GM23338 (cell line): ENCODE results near the gene PPP1R12A. TPM values are rescaled to one million over a fixed set of nuclear protein-coding genes. Genes with fewer than 3 reads are reported as not detected.

Experiments
- ATAC-seq: fragments of 200-7000 bp; cut with Tn5 transposase; 3 replicates; pipeline ENCODE4 v1.9.1; 2020
- DNase-seq: peaks from one replicate; pipeline ENCODE4 v3.0.0-alpha.2; 2015; ENCODE audit warnings: low spot score
- H2AFZ ChIP-seq: fragments of 200-600 bp; sonication (generic); 2 replicates; pipeline ENCODE4 v1.8.0; 2016; ENCODE audit warnings: antibody characterized with exemption, mild to moderate bottlenecking, moderate library complexity
- H3F3A ChIP-seq: fragments of 200-600 bp; sonication (generic); replicated peaks from 2 replicates; pipeline ENCODE4 v1.8.0; 2017; ENCODE audit warnings: antibody characterized with exemption, mixed run types, low read depth
- H3K27ac ChIP-seq: fragments of 200-600 bp; sonication (generic); 2 replicates; pipeline ENCODE4 v1.6.1; 2016; ENCODE audit warnings: low read depth
- H3K27me3 ChIP-seq: fragments of 200-600 bp; sonication (generic); 2 replicates; pipeline ENCODE4 v1.8.0; 2016; ENCODE audit warnings: mild to moderate bottlenecking, mixed run types, moderate library complexity; ENCODE audit not compliant: insufficient read depth
- H3K36me3 ChIP-seq: fragments of 200-600 bp; sonication (generic); 2 replicates; pipeline ENCODE4 v1.8.0; 2016; ENCODE audit warnings: mild to moderate bottlenecking; ENCODE audit not compliant: insufficient read depth
- H3K4me1 ChIP-seq: fragments of 200-600 bp; sonication (generic); 2 replicates; pipeline ENCODE4 v1.8.0; 2016; ENCODE audit warnings: mild to moderate bottlenecking, moderate library complexity; ENCODE audit not compliant: insufficient read depth
- H3K4me2 ChIP-seq: fragments of 200-600 bp; sonication (generic); 2 replicates; pipeline ENCODE4 v1.7.1; 2017; ENCODE audit warnings: mixed run types
- H3K4me3 ChIP-seq: fragments of 200-600 bp; sonication (generic); 2 replicates; pipeline ENCODE4 v1.6.1; 2016; ENCODE audit warnings: mixed run types
- H3K79me2 ChIP-seq: fragments of 200-600 bp; sonication (generic); replicated peaks from 2 replicates; pipeline ENCODE4 v1.8.0; 2017; ENCODE audit warnings: mild to moderate bottlenecking; ENCODE audit not compliant: insufficient read depth
- H3K9me2 ChIP-seq: fragments of 200-600 bp; sonication (generic); 2 replicates; pipeline ENCODE4 v1.8.0; 2017; ENCODE audit not compliant: insufficient read depth
- H4K20me1 ChIP-seq: fragments of 200-600 bp; sonication (generic); replicated peaks from 2 replicates; pipeline ENCODE4 v1.8.0; 2017; ENCODE audit warnings: mild to moderate bottlenecking; ENCODE audit not compliant: insufficient read depth
- H3K27ac Mint-ChIP-seq: 2 replicates; pipeline ENCODE4 v1.8.0; 2020; ENCODE audit warnings: inconsistent platforms, mild to moderate bottlenecking, moderate library complexity, mixed read lengths
- H3K27me3 Mint-ChIP-seq: 3 replicates; pipeline ENCODE4 v1.8.0; 2022; ENCODE audit warnings: low read depth, mild to moderate bottlenecking, moderate library complexity, mixed read lengths, inconsistent platforms; ENCODE audit not compliant: insufficient read depth, poor library complexity
- H3K36me3 Mint-ChIP-seq: 3 replicates; pipeline ENCODE4 v1.8.0; 2021; ENCODE audit warnings: low read depth, mild to moderate bottlenecking, inconsistent platforms, moderate library complexity, mixed read lengths
- H3K4me1 Mint-ChIP-seq: 3 replicates; pipeline ENCODE4 v1.8.0; 2020; ENCODE audit warnings: mild to moderate bottlenecking, inconsistent platforms, mixed read lengths
- H3K4me3 Mint-ChIP-seq: 3 replicates; pipeline ENCODE4 v1.8.0; 2021; ENCODE audit warnings: moderate library complexity, mild to moderate bottlenecking, inconsistent platforms, mixed read lengths
- H3K9me3 Mint-ChIP-seq: 3 replicates; pipeline ENCODE4 v1.8.0; 2020; ENCODE audit warnings: moderate library complexity, mild to moderate bottlenecking, inconsistent platforms, mixed read lengths
- CREB1 ChIP-seq: fragments of 250-450 bp; sonication (Bioruptor Pico); IDR thresholded peaks from 2 replicates; pipeline ENCODE4 v1.5.0; 2020; ENCODE audit warnings: low read depth, mild to moderate bottlenecking, moderate library complexity
- EZH2 ChIP-seq: fragments of 200-600 bp; sonication (generic); IDR thresholded peaks from one replicate; pipeline ENCODE4 v1.8.0; 2017; ENCODE audit warnings: antibody characterized with exemption, mild to moderate bottlenecking, low read depth; ENCODE audit not compliant: unreplicated experiment
- EZH2phosphoT487 ChIP-seq: fragments of 200-600 bp; sonication (generic); IDR thresholded peaks from one replicate; pipeline ENCODE4 v1.8.1; 2018; ENCODE audit warnings: antibody characterized with exemption; ENCODE audit not compliant: unreplicated experiment
- JUNB ChIP-seq: IDR thresholded peaks from one replicate; pipeline ENCODE4 v1.6.1; 2016; ENCODE audit warnings: antibody characterized with exemption; ENCODE audit not compliant: unreplicated experiment
- NANOG ChIP-seq: IDR thresholded peaks from 2 replicates; pipeline ENCODE4 v1.6.1; 2016; ENCODE audit warnings: antibody characterized with exemption, borderline replicate concordance
- POLR2AphosphoS5 ChIP-seq: IDR thresholded peaks from 2 replicates; pipeline ENCODE4 v1.6.1; 2016; ENCODE audit warnings: antibody characterized with exemption, low read depth
- REST ChIP-seq: IDR thresholded peaks from one replicate; pipeline ENCODE4 v1.6.1; 2018; ENCODE audit warnings: antibody characterized with exemption; ENCODE audit not compliant: unreplicated experiment
- STAT1 ChIP-seq: IDR thresholded peaks from one replicate; pipeline ENCODE4 v1.6.1; 2016; ENCODE audit warnings: antibody characterized with exemption; ENCODE audit not compliant: unreplicated experiment
- ZNF114 ChIP-seq: fragments of 250-450 bp; sonication (Bioruptor Pico); IDR thresholded peaks from 2 replicates; pipeline ENCODE4 v1.5.0; 2020; ENCODE audit warnings: mild to moderate bottlenecking, moderate library complexity
- ZNF331 ChIP-seq: fragments of 250-450 bp; sonication (Bioruptor Pico); IDR thresholded peaks from 2 replicates; pipeline ENCODE4 v1.5.0; 2020; ENCODE audit warnings: low read depth, mild to moderate bottlenecking, moderate library complexity
- ZNF462 ChIP-seq: fragments of 250-450 bp; sonication (Bioruptor Pico); IDR thresholded peaks from 2 replicates; pipeline ENCODE4 v1.5.0; 2020; ENCODE audit warnings: mild to moderate bottlenecking, moderate library complexity
- polyA plus RNA-seq: library from polyadenylated mRNA; unstranded; fragments of >200 nt; fragmentation: Nextera tagmentation; extraction: Ambion mirVana; gene quantifications from 2 replicates; pipeline ENCODE4 v1.2.1, GENCODE V29; 2016
- total RNA-seq: library from RNA; depleted of rRNA; stranded (reverse); fragments of >200 nt; shearing (Covaris generic); gene quantifications from 2 replicates; pipeline ENCODE4 v1.2.3, GENCODE V29; 2014
- TF ChIP-seq, protein P1 (sequence below): IDR thresholded peaks from 2 replicates; pipeline ENCODE4 v1.6.1; 2016; ENCODE audit warnings: antibody characterized with exemption
- TF ChIP-seq, protein P2 (sequence below), 2 experiments: fragments of 200-600 bp in 1 of 2; sonication (generic) in 1 of 2; conservative IDR thresholded peaks; 2 replicates each; pipeline versions ENCODE4 v1.5.1 to v1.6.1; 2016 to 2017; ENCODE audit warnings: antibody characterized with exemption in 2 of 2, low read depth in 2 of 2, mild to moderate bottlenecking in 2 of 2, moderate library complexity in 1 of 2

PPP1R12A gene
- total and polyA plus RNA-seq, 2 experiments from 2014 or later = 91.6 to 146 TPM

DNA sequence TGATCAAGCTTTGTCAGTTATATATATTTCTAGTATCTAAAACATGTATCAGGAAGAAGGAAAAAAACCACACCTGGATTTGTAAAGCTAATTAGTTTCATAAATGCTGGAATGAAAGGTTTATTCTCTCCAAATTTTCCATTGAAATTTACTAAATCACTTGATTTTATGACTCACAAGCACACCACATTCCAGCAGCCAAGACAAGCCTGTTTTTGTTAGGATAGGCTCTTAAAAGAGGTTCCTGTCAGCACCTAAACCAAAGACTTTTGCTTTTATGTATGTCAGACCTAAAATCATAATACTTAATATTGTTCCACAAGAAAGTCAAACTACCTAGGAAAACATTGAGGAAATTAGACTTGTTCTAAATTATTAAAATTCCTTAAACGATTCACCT lies 158.8 kb downstream of the PPP1R12A start:
- Mint-ChIP-seq H3K27me3 (peaks cover 2% of the 10 kb centered on the region), H3K27ac (no peak overlapping the region), H3K4me3 (no peak overlapping the region), H3K4me1 (no peaks in the 10 kb centered on the region), H3K9me3 (no peaks in the 10 kb centered on the region), H3K36me3 (peaks cover 9% of the 10 kb centered on the region; the same call in 1 of the 3 replicates)
- Histone ChIP-seq H3K9me2 (no peaks in the 10 kb centered on the region), H4K20me1 (no peaks in the 10 kb centered on the region), H2AFZ (no peak overlapping the region), H3K27me3 (no peaks in the 10 kb centered on the region), H3K36me3 (no peaks in the 10 kb centered on the region), H3F3A (no peaks in the 10 kb centered on the region), H3K4me2 (no peak overlapping the region), H3K4me3 (no peak overlapping the region), H3K27ac (no peak overlapping the region), H3K79me2 (no peaks in the 10 kb centered on the region), H3K4me1 (no peaks in the 10 kb centered on the region)
- DNase-seq (no peak), ATAC-seq (no peak)
- TF ChIP-seq NANOG (no peak), REST (no peak), EZH2phosphoT487 (no peak), POLR2AphosphoS5 (no peak), ZNF114 (no peak), JUNB (no peak), CREB1 (CRISPR knock-in tag) (no peak), ZNF331 (CRISPR knock-in tag) (no peak), EZH2 (no peak), ZNF462 (CRISPR knock-in tag) (no peak), STAT1 (no peak)
- TF ChIP-seq, protein P1, sequence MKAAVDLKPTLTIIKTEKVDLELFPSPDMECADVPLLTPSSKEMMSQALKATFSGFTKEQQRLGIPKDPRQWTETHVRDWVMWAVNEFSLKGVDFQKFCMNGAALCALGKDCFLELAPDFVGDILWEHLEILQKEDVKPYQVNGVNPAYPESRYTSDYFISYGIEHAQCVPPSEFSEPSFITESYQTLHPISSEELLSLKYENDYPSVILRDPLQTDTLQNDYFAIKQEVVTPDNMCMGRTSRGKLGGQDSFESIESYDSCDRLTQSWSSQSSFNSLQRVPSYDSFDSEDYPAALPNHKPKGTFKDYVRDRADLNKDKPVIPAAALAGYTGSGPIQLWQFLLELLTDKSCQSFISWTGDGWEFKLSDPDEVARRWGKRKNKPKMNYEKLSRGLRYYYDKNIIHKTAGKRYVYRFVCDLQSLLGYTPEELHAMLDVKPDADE = no peak
- TF ChIP-seq, protein P2, sequence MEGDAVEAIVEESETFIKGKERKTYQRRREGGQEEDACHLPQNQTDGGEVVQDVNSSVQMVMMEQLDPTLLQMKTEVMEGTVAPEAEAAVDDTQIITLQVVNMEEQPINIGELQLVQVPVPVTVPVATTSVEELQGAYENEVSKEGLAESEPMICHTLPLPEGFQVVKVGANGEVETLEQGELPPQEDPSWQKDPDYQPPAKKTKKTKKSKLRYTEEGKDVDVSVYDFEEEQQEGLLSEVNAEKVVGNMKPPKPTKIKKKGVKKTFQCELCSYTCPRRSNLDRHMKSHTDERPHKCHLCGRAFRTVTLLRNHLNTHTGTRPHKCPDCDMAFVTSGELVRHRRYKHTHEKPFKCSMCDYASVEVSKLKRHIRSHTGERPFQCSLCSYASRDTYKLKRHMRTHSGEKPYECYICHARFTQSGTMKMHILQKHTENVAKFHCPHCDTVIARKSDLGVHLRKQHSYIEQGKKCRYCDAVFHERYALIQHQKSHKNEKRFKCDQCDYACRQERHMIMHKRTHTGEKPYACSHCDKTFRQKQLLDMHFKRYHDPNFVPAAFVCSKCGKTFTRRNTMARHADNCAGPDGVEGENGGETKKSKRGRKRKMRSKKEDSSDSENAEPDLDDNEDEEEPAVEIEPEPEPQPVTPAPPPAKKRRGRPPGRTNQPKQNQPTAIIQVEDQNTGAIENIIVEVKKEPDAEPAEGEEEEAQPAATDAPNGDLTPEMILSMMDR (conservative IDR thresholded peaks at IDR 0.05; ENCODE audit: low read depth in 2 of 2) = no peak
